SJSA1 (cell line): ENCODE measurements around the gene TDO2. TPM values are rescaled to one million over a fixed set of nuclear protein-coding genes. Genes with fewer than 3 reads are reported as not detected.

Experiments used
- total RNA-seq: library from RNA; depleted of rRNA; stranded (reverse); fragments of >200 nt; shearing (Covaris generic); gene quantifications from 2 replicates; pipeline ENCODE4 v1.2.3, GENCODE V29; 2014; rRNA removed

Gene TDO2
- total RNA-seq, 1 experiment from 2014 or later = 0.11 TPM

Other genes with a start within 250 kb of the TDO2 start
- not detected in 2 replicates for gene GUCY1A1, start 236.8 kb upstream of the TDO2 start, total RNA-seq
- 0.74 and 1.0 TPM in 2 replicates for gene GUCY1B1, start 144.7 kb upstream of the TDO2 start, total RNA-seq
- not detected in 2 replicates for gene ASIC5, start 37.4 kb upstream of the TDO2 start, total RNA-seq
- gene CTSO, start 50.2 kb downstream of the TDO2 start, total RNA-seq = 8.9 and 10.7 TPM in 2 replicates